K562 (cell line): ENCODE measurements around the gene MGAT1. TPM values are rescaled to one million over a fixed set of nuclear protein-coding genes. Genes with fewer than 3 reads are reported as not detected.

Source experiments
- ATAC-seq: fragments of 200-7000 bp; cut with Tn5 transposase; 3 replicates; pipeline ENCODE4 v1.9.1; 2020; ENCODE audit warnings: moderate library complexity
- BruUV-seq: library from RNA; stranded (reverse); fragments of 400-500 nt; replicated peaks from 2 replicates; lab custom pipeline; 2021; lab: Mats Ljungman, UMichigan
- CTCF ChIA-PET: fragments of 300-600 bp; formaldehyde crosslinking; extraction: SDS; loops from one replicate; lab custom pipeline; 2021; ENCODE audit warnings: low intra/inter-chr PET ratio; lab: Yijun Ruan, JAX
- POLR2A ChIA-PET: fragments of 300-600, 350-650 bp; sonication (Branson Sonifier 250); formaldehyde crosslinking; extraction: SDS; loops from one replicate; lab custom pipeline; 2021; ENCODE audit warnings: antibody characterized with exemption, inconsistent platforms; lab: Yijun Ruan, JAX
- DNase-seq, 4 experiments: peaks; one replicate each; pipeline versions ENCODE4 v3.0.0 to v3.0.0-alpha.2; 2011 to 2018; ENCODE audit warnings: low spot score in 3 of 4, mixed read lengths in 3 of 4; ENCODE audit errors: extremely low read depth in 1 of 4
- FAIRE-seq: peaks from 2 replicates; lab custom pipeline; 2011; peaks lifted over from hg19 to GRCh38; lab: Jason Lieb, UNC
- H2AFZ ChIP-seq: 2 replicates; pipeline ENCODE4 v1.6.0; 2011; ENCODE audit warnings: low read depth, low read length, control low read depth, inconsistent platforms
- H3K27ac ChIP-seq: fragments of 200-600 bp; 3 replicates; pipeline ENCODE4 v1.8.0; 2011; ENCODE audit warnings: low read depth, mild to moderate bottlenecking, control low read depth, inconsistent platforms, low read length, moderate library complexity, mixed read lengths; ENCODE audit errors: extremely low read depth
- H3K27me3 ChIP-seq, 2 experiments: fragments of 300-600 bp in 1 of 2; 2 replicates in 1 of 2; 3 replicates in 1 of 2; pipeline versions ENCODE4 v1.6.0 to v1.8.0; 2011; ENCODE audit warnings: inconsistent platforms in 2 of 2, low read length in 2 of 2, mild to moderate bottlenecking in 1 of 2, mixed read lengths in 1 of 2, moderate library complexity in 1 of 2; ENCODE audit not compliant: control insufficient read depth in 2 of 2, insufficient read depth in 2 of 2
- H3K36me3 ChIP-seq: fragments of 300-600 bp; 3 replicates; pipeline ENCODE4 v1.8.0; 2011; ENCODE audit warnings: mild to moderate bottlenecking, low read length, inconsistent platforms; ENCODE audit not compliant: control insufficient read depth, insufficient read depth
- H3K4me1 ChIP-seq, 2 experiments: fragments of 200-600 bp in 1 of 2; replicated peaks in 1 of 2; 2 replicates in 1 of 2; 3 replicates in 1 of 2; pipeline versions ENCODE4 v1.5.1 to v1.8.0; 2011; ENCODE audit warnings: inconsistent platforms in 2 of 2, low read length in 2 of 2, mild to moderate bottlenecking in 1 of 2, mixed read lengths in 1 of 2, moderate library complexity in 1 of 2; ENCODE audit not compliant: control insufficient read depth in 2 of 2, insufficient read depth in 2 of 2
- H3K4me2 ChIP-seq: 2 replicates; pipeline ENCODE4 v1.6.1; 2011; ENCODE audit warnings: low read length, control low read depth, inconsistent platforms, mixed read lengths; ENCODE audit not compliant: insufficient read depth
- H3K4me3 ChIP-seq: fragments of 200-600 bp; sonication (generic), shearing (Covaris generic); 2 replicates; pipeline ENCODE4 v1.5.1; 2016; ENCODE audit warnings: control low read depth, inconsistent platforms
- H3K79me2 ChIP-seq: fragments of 200-600 bp; 3 replicates; pipeline ENCODE4 v1.8.0; 2011; ENCODE audit warnings: low read length, inconsistent platforms; ENCODE audit not compliant: control insufficient read depth, insufficient read depth
- H3K9ac ChIP-seq, 2 experiments: 2 replicates each; pipeline versions ENCODE4 v1.6.0 to v1.6.1; 2011; ENCODE audit warnings: low read depth in 2 of 2, low read length in 2 of 2, control low read depth in 1 of 2, inconsistent platforms in 1 of 2, mild to moderate bottlenecking in 1 of 2, mixed read lengths in 1 of 2; ENCODE audit not compliant: insufficient read depth in 1 of 2
- H3K9me1 ChIP-seq: one replicate; pipeline ENCODE4 v1.6.0; 2011; ENCODE audit warnings: inconsistent platforms, mild to moderate bottlenecking, low read length, moderate library complexity; ENCODE audit not compliant: control insufficient read depth, insufficient read depth
- H3K9me3 ChIP-seq: replicated peaks from 2 replicates; pipeline ENCODE4 v1.5.1; 2011; ENCODE audit warnings: low read depth, low read length, inconsistent platforms; ENCODE audit not compliant: control insufficient read depth, insufficient read depth
- H4K20me1 ChIP-seq: replicated peaks from 2 replicates; pipeline ENCODE4 v1.6.1; 2011; ENCODE audit warnings: low read length, inconsistent platforms, mixed read lengths; ENCODE audit not compliant: control insufficient read depth, insufficient read depth
- ZBTB33 ChIP-seq: sonication (generic); formaldehyde crosslinking; IDR thresholded peaks from 2 replicates; pipeline ENCODE4 v1.8.1; 2023; ENCODE audit warnings: mild to moderate bottlenecking, missing genetic modification reagents
- ZNF507 ChIP-seq: conservative IDR thresholded peaks from 2 replicates; pipeline ENCODE4 v1.6.1; 2017; ENCODE audit warnings: missing genetic modification characterization, missing compliant biosample characterization
- ZNF75A ChIP-seq: fragments of 450-650 bp; formaldehyde crosslinking; IDR thresholded peaks from 2 replicates; pipeline ENCODE4 v1.4.0; 2020; ENCODE audit warnings: mild to moderate bottlenecking
- WGBS: fragments of 100-300 bp; shearing (Covaris generic); methylation state at CpG from one replicate; pipeline ENCODE4 v1.1.6; 2016; ENCODE audit warnings: low coverage, mixed read lengths; ENCODE audit not compliant: insufficient coverage; ENCODE audit errors: missing lambda C conversion rate; 5-methylcytosine and 5-hydroxymethylcytosine counted together
- in situ Hi-C: fragments of 300-500 bp; cut with MboI; formaldehyde crosslinking; loops from 4 replicates; pipeline ENCODE4 v1.15.0; 2018; ENCODE audit warnings: inconsistent platforms, mixed read lengths
- intact Hi-C: fragments of 100-400 bp; cut with micrococcal nuclease; formaldehyde crosslinking; loops from 2 replicates; pipeline ENCODE4 v1.14.2; 2022
- polyA plus RNA-seq, 8 experiments: library from polyadenylated mRNA; depleted of rRNA in 4 of 8; stranded (reverse) in 5 of 8; unstranded in 3 of 8; fragments of >200 nt; fragmentation: Nextera tagmentation in 2 of 8; fragmentation: Illumina TruSeq in 1 of 8; extraction: Ambion mirVana in 2 of 8; extraction: Trizol in 1 of 8; gene quantifications; 2 replicates each; pipeline versions ENCODE4 v1.2.1 to v1.2.3, GENCODE V29; 2011 to 2014; ENCODE audit warnings: inconsistent platforms in 1 of 8, missing spikeins in 1 of 8
- total RNA-seq, 7 experiments: library from RNA; depleted of rRNA in 6 of 7; stranded (reverse); fragments of >200 nt in 6 of 7; fragmentation: Illumina TruSeq in 2 of 7; extraction: Trizol in 2 of 7; gene quantifications; 2 replicates each; pipeline versions ENCODE4 v1.2.1 to v1.2.3, GENCODE V29; 2011 to 2021; ENCODE audit warnings: low replicate concordance in 1 of 7

The MGAT1 gene
- total and polyA plus RNA-seq, 9 of the 15 experiments (the other 6 are each of a cell fraction or from before 2014, with no cell fraction given) = 3.9 to 82.7 (median 44.5) TPM

GRCh38 chr5:180850434-180851078, 48.0 kb upstream of the MGAT1 start (continued):
- TF ChIP-seq ZBTB33 (CRISPR knock-in tag) = peak; percentile 78

GRCh38 chr5:180849827-180850226, 47.2 kb upstream of the MGAT1 start:
- ATAC-seq (no peak), DNase-seq (no peak)
- Histone ChIP-seq H2AFZ (no peak overlapping the region), H3K27ac (no peak overlapping the region), H3K9ac (no peak overlapping the region), H3K36me3 (peaks cover 51% of the 10 kb centered on the region), H3K4me2 (no peak overlapping the region), H3K79me2 (no peaks in the 10 kb centered on the region), H3K4me3 (no peak overlapping the region), H3K9me1 (no peaks in the 10 kb centered on the region), H4K20me1 (no peaks in the 10 kb centered on the region)
- POLR2A ChIA-PET = no interaction called here
- BruUV-seq = no TSS peak
- WGBS = 81% methylated on average over 4 of the region's 4 CpGs
- intact Hi-C loops (no loop called here), in situ Hi-C loops (no loop called here)
- no peak for TF ChIP-seq ZNF507 (tag)
- TF ChIP-seq ZNF75A (CRISPR knock-in tag) = peak; percentile 95
- TF ChIP-seq, all 486 proteins: peak for 1
- FAIRE-seq = no peak
- Histone ChIP-seq H3K4me1 (no peaks in the 10 kb centered on the region), H3K27me3 (no peaks in the 10 kb centered on the region), H3K9me3 (peaks cover 50% of the 10 kb centered on the region)
- CTCF ChIA-PET = no interaction called here
